Neural progenitor cell (in vitro differentiated cells): Measurements from ENCODE around the gene ILKAP. TPM values are rescaled to one million over a fixed set of nuclear protein-coding genes. Genes with fewer than 3 reads are reported as not detected.

Experiments
- DNase-seq: peaks from one replicate; pipeline ENCODE4 v3.0.0-alpha.2; 2016; ENCODE audit warnings: low spot score
- H2AFZ ChIP-seq: fragments of 200-600 bp; sonication (generic); replicated peaks from 2 replicates; pipeline ENCODE4 v1.6.1; 2016; ENCODE audit warnings: antibody characterized with exemption
- H3F3A ChIP-seq: fragments of 200-600 bp; sonication (generic); 2 replicates; pipeline ENCODE4 v1.6.1; 2016; ENCODE audit warnings: antibody characterized with exemption, low read depth
- H3K27ac ChIP-seq: fragments of 200-600 bp; sonication (generic); 2 replicates; pipeline ENCODE4 v1.5.1; 2016; ENCODE audit warnings: mild to moderate bottlenecking
- H3K27me3 ChIP-seq: fragments of 200-600 bp; sonication (generic); 2 replicates; pipeline ENCODE4 v1.6.1; 2016; ENCODE audit warnings: mild to moderate bottlenecking, moderate library complexity
- H3K36me3 ChIP-seq: fragments of 200-600 bp; sonication (generic); 2 replicates; pipeline ENCODE4 v1.5.1; 2016
- H3K4me1 ChIP-seq: fragments of 200-600 bp; sonication (generic); 2 replicates; pipeline ENCODE4 v1.6.1; 2016; ENCODE audit warnings: mixed run types
- H3K4me2 ChIP-seq: fragments of 200-600 bp; sonication (generic); 2 replicates; pipeline ENCODE4 v1.6.1; 2016
- H3K4me3 ChIP-seq: fragments of 200-600 bp; sonication (generic); 2 replicates; pipeline ENCODE4 v1.5.1; 2016
- H3K79me2 ChIP-seq: fragments of 200-600 bp; sonication (generic); 2 replicates; pipeline ENCODE4 v1.6.1; 2016; ENCODE audit warnings: low read depth
- H3K9ac ChIP-seq: fragments of 200-600 bp; sonication (generic); 2 replicates; pipeline ENCODE4 v1.6.1; 2016
- H3K9me3 ChIP-seq: fragments of 200-600 bp; sonication (generic); 2 replicates; pipeline ENCODE4 v1.5.1; 2016; ENCODE audit warnings: low read depth
- H4K20me1 ChIP-seq: fragments of 200-600 bp; sonication (generic); 2 replicates; pipeline ENCODE4 v1.6.1; 2016; ENCODE audit warnings: low read depth
- H3K27ac Mint-ChIP-seq: 3 replicates; pipeline ENCODE4 v1.8.0; 2021; ENCODE audit warnings: mixed read lengths
- H3K27me3 Mint-ChIP-seq: 2 replicates; pipeline ENCODE4 v1.8.0; 2022; ENCODE audit warnings: low read depth, mild to moderate bottlenecking, inconsistent platforms, moderate library complexity, mixed read lengths; ENCODE audit not compliant: insufficient read depth
- H3K36me3 Mint-ChIP-seq: 3 replicates; pipeline ENCODE4 v1.8.0; 2021; ENCODE audit warnings: mixed read lengths
- H3K4me1 Mint-ChIP-seq: 3 replicates; pipeline ENCODE4 v1.8.0; 2021; ENCODE audit warnings: mixed read lengths
- H3K4me3 Mint-ChIP-seq: 3 replicates; pipeline ENCODE4 v1.8.0; 2021; ENCODE audit warnings: mild to moderate bottlenecking, moderate library complexity, mixed read lengths
- H3K9me3 Mint-ChIP-seq: 3 replicates; pipeline ENCODE4 v1.8.0; 2020; ENCODE audit warnings: mixed read lengths
- CTCF ChIP-seq: fragments of 200-600 bp; sonication (generic); IDR thresholded peaks from 2 replicates; pipeline ENCODE4 v1.5.1; 2017; ENCODE audit warnings: antibody characterized with exemption, mild to moderate bottlenecking
- EZH2 ChIP-seq: fragments of 200-600 bp; sonication (generic); IDR thresholded peaks from 2 replicates; pipeline ENCODE4 v1.6.1; 2017; ENCODE audit warnings: antibody characterized with exemption, mild to moderate bottlenecking, moderate library complexity
- EZH2phosphoT487 ChIP-seq: fragments of 200-600 bp; sonication (generic); IDR thresholded peaks from 2 replicates; pipeline ENCODE4 v1.6.1; 2017; ENCODE audit warnings: antibody characterized with exemption
- total RNA-seq: library from RNA; depleted of rRNA; stranded (reverse); fragments of >200 nt; gene quantifications from 2 replicates; pipeline ENCODE4 v1.2.3, GENCODE V29; 2015; ENCODE audit warnings: low replicate concordance

Gene ILKAP
- total RNA-seq, 1 donor from 2014 or later = 19.0 TPM

- no peaks in the 10 kb centered on the region for H3K79me2 ChIP-seq
- H3F3A ChIP-seq = no peaks in the 10 kb centered on the region
- no peak within 1 kb of the TSS for H3K27ac ChIP-seq
- peaks cover 8% of the 10 kb centered on the region for H3K4me1 ChIP-seq
- H3K9me3 ChIP-seq = no peaks in the 10 kb centered on the region
- H3K36me3 Mint-ChIP-seq = no peaks in the 10 kb centered on the region
- no peak within 1 kb of the TSS for H3K9ac ChIP-seq
- H2AFZ ChIP-seq = peak within 1 kb of the TSS; percentile 68
- peaks cover 4% of the 10 kb centered on the region for H3K27me3 Mint-ChIP-seq
- no peak for TF ChIP-seq EZH2phosphoT487
- TF ChIP-seq EZH2 = no peak
- TF ChIP-seq CTCF = no peak
- no peaks in the 10 kb centered on the region for H3K36me3 ChIP-seq
- peak within 1 kb of the TSS; percentile 46 for H3K27ac Mint-ChIP-seq
- H4K20me1 ChIP-seq = no peaks in the 10 kb centered on the region
- H3K27me3 ChIP-seq = no peaks in the 10 kb centered on the region
- no peak within 1 kb of the TSS for H3K4me3 Mint-ChIP-seq
- no peak within 1 kb of the TSS for H3K4me3 ChIP-seq
- no peak within 1 kb of the TSS for H3K4me2 ChIP-seq
- no peaks in the 10 kb centered on the region for H3K9me3 Mint-ChIP-seq
- no peak for DNase-seq
- no peaks in the 10 kb centered on the region for H3K4me1 Mint-ChIP-seq
Measured at GRCh38 chr2:238138331-238139195, 64.9 kb downstream of the ILKAP start, which contains the start of gene KLHL30. Gene KLHL30, plus strand, starts transcription at chr2:238138668. Its CDS starts 2,087 bp downstream, at chr2:238140755.

GRCh38 chr2:238137885-238138284 lies 65.6 kb downstream of the ILKAP start:
- no peak for TF ChIP-seq EZH2
- TF ChIP-seq EZH2phosphoT487 = no peak
- no peak for TF ChIP-seq CTCF
- no peaks in the 10 kb centered on the region for H3K9me3 Mint-ChIP-seq
- H3K27me3 Mint-ChIP-seq = peaks cover 4% of the 10 kb centered on the region
- no peaks in the 10 kb centered on the region for H4K20me1 ChIP-seq
- H3K27ac ChIP-seq = no peak overlapping the region
- H3K4me3 ChIP-seq = no peak overlapping the region
- H3K4me2 ChIP-seq = no peak overlapping the region
- H3K36me3 ChIP-seq = no peaks in the 10 kb centered on the region
- H2AFZ ChIP-seq = no peak overlapping the region
- no peak overlapping the region for H3K4me3 Mint-ChIP-seq
- DNase-seq = no peak
- H3K4me1 ChIP-seq = peaks cover 8% of the 10 kb centered on the region
- H3K9ac ChIP-seq = no peak overlapping the region
- H3K36me3 Mint-ChIP-seq = no peaks in the 10 kb centered on the region
- H3K27me3 ChIP-seq = no peaks in the 10 kb centered on the region
- H3K79me2 ChIP-seq = no peaks in the 10 kb centered on the region
- H3K9me3 ChIP-seq = no peaks in the 10 kb centered on the region
- no peaks in the 10 kb centered on the region for H3F3A ChIP-seq
- peak overlapping the region; percentile 46 for H3K27ac Mint-ChIP-seq
- no peaks in the 10 kb centered on the region for H3K4me1 Mint-ChIP-seq

GRCh38 chr2:238136820-238137537 lies 66.5 kb downstream of the ILKAP start:
- Histone ChIP-seq H3K79me2 (no peaks in the 10 kb centered on the region), H3K4me3 (no peak overlapping the region), H3K4me1 (peaks cover 8% of the 10 kb centered on the region), H3K36me3 (no peaks in the 10 kb centered on the region), H3K9me3 (no peaks in the 10 kb centered on the region), H4K20me1 (no peaks in the 10 kb centered on the region), H3K9ac (no peak overlapping the region), H3K27ac (no peak overlapping the region), H3K4me2 (no peak overlapping the region), H2AFZ (no peak overlapping the region), H3F3A (no peaks in the 10 kb centered on the region), H3K27me3 (no peaks in the 10 kb centered on the region)
- H3K27ac Mint-ChIP-seq = peak overlapping the region; percentile 83
- DNase-seq = no peak
- no peaks in the 10 kb centered on the region for H3K9me3 Mint-ChIP-seq
- TF ChIP-seq EZH2 (no peak), CTCF (no peak), EZH2phosphoT487 (no peak)
- no peak overlapping the region for H3K4me3 Mint-ChIP-seq
- no peaks in the 10 kb centered on the region for H3K4me1 Mint-ChIP-seq
- no peaks in the 10 kb centered on the region for H3K36me3 Mint-ChIP-seq
- H3K27me3 Mint-ChIP-seq = peaks cover 4% of the 10 kb centered on the region
